ENCODE data around the gene PLEK. TPM values are rescaled to one million over a fixed set of nuclear protein-coding genes. Genes with fewer than 3 reads are reported as not detected.

Gene PLEK
- total RNA-seq, 1 donor = 0.36 TPM

GRCh38 chr2:68318914-68319397, 46.1 kb upstream of the PLEK start:
- H3K36me3 ChIP-seq (ENCODE audit: insufficient read depth, low read length) = peaks cover 19% of the 10 kb centered on the region
- no peaks in the 10 kb centered on the region for H3K27me3 ChIP-seq (ENCODE audit: insufficient read depth, low read length)
- no peak for TF ChIP-seq CTCF (IDR thresholded peaks at IDR 0.05; ENCODE audit: extremely low read depth, low read depth, low read length)
- H2AFZ ChIP-seq (ENCODE audit: low read length) = peak overlapping the region; percentile 82
- peaks cover 48% of the 10 kb centered on the region for H3K79me2 ChIP-seq (ENCODE audit: insufficient read depth, low read length)
- DNase-seq (ENCODE audit: insufficient read length, low spot score, missing footprints) = peak; percentile 56
- H3K4me3 ChIP-seq (ENCODE audit: insufficient read depth, low read length) = peak overlapping the region; percentile 85
- H3K9me3 ChIP-seq (ENCODE audit: low read depth, low read length) = no peaks in the 10 kb centered on the region
- H3K4me1 ChIP-seq (ENCODE audit: insufficient read depth, low read length) = peaks cover 15% of the 10 kb centered on the region
- peak overlapping the region; percentile 92 for H3K4me2 ChIP-seq (ENCODE audit: insufficient read depth, low read length)
- peak overlapping the region; percentile 49 for H3K27ac ChIP-seq (ENCODE audit: low read depth, low read length)
- no peaks in the 10 kb centered on the region for H4K20me1 ChIP-seq (ENCODE audit: insufficient read depth, low read length)

DNA sequence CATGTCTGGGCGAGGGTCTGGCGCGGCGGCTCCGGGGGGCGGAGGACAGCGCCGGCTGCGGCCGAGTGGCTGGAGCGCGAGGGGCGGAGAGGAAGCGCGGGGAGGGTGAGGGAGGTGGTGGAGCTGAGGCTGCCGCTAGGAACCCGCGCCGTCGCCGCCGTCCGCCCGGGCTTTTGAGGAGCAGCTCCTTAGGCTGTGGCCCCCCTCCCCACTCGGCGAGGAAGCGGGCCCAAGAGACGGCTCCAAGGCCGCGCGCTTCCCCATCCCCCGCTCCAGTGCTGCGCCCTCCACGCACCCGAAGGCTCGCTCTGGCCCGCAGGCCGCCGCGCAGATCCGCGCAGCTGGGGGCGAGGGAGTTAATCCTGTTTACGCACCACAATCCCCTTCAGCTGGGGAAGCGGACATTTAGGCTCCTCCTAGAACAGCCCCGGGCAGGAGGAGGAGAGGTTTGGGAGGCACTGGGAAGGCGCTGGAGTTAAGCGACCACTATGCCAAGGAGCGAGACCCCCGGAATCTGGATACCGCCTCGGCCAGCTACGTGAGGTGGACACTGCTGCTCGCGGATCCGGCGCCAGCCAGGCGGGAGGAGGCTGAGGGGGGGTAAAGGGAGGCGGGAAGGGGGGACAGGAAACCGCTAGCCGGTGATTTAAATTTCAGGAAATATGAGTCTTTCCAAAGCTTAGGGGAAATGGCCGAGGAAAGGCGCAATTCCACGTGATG, 45.5 kb upstream of the PLEK start, which contains the start of gene CNRIP1:
Gene CNRIP1, minus strand, starts transcription at position 552 of the 720 bp plus-strand sequence. Its CDS starts 549 bp downstream, at position 3.
- peaks cover 48% of the 10 kb centered on the region for H3K79me2 ChIP-seq (ENCODE audit: insufficient read depth, low read length)
- peak within 1 kb of the TSS; percentile 82 for H2AFZ ChIP-seq (ENCODE audit: low read length)
- peak within 1 kb of the TSS; percentile 85 for H3K4me3 ChIP-seq (ENCODE audit: insufficient read depth, low read length)
- peaks cover 19% of the 10 kb centered on the region for H3K36me3 ChIP-seq (ENCODE audit: insufficient read depth, low read length)
- TF ChIP-seq CTCF (IDR thresholded peaks at IDR 0.05; ENCODE audit: extremely low read depth, low read depth, low read length) = no peak
- no peaks in the 10 kb centered on the region for H4K20me1 ChIP-seq (ENCODE audit: insufficient read depth, low read length)
- peaks cover 15% of the 10 kb centered on the region for H3K4me1 ChIP-seq (ENCODE audit: insufficient read depth, low read length)
- H3K4me2 ChIP-seq (ENCODE audit: insufficient read depth, low read length) = peak within 1 kb of the TSS; percentile 92
- H3K27me3 ChIP-seq (ENCODE audit: insufficient read depth, low read length) = no peaks in the 10 kb centered on the region
- peak within 1 kb of the TSS; percentile 49 for H3K27ac ChIP-seq (ENCODE audit: low read depth, low read length)
- H3K9me3 ChIP-seq (ENCODE audit: low read depth, low read length) = no peaks in the 10 kb centered on the region
- peak; percentile 93 for DNase-seq (ENCODE audit: insufficient read length, low spot score, missing footprints)

- H3K4me1 ChIP-seq (ENCODE audit: insufficient read depth, low read length) = peaks cover 15% of the 10 kb centered on the region
- peaks cover 17% of the 10 kb centered on the region for H3K36me3 ChIP-seq (ENCODE audit: insufficient read depth, low read length)
- H3K27ac ChIP-seq (ENCODE audit: low read depth, low read length) = peak overlapping the region; percentile 49
- no peaks in the 10 kb centered on the region for H4K20me1 ChIP-seq (ENCODE audit: insufficient read depth, low read length)
- H3K4me3 ChIP-seq (ENCODE audit: insufficient read depth, low read length) = peak overlapping the region; percentile 85
- no peaks in the 10 kb centered on the region for H3K27me3 ChIP-seq (ENCODE audit: insufficient read depth, low read length)
- no peaks in the 10 kb centered on the region for H3K9me3 ChIP-seq (ENCODE audit: low read depth, low read length)
- TF ChIP-seq CTCF (IDR thresholded peaks at IDR 0.05; ENCODE audit: extremely low read depth, low read depth, low read length) = no peak
- H2AFZ ChIP-seq (ENCODE audit: low read length) = peak overlapping the region; percentile 82
- peak; percentile 52 for DNase-seq (ENCODE audit: insufficient read length, low spot score, missing footprints)
- H3K4me2 ChIP-seq (ENCODE audit: insufficient read depth, low read length) = peak overlapping the region; percentile 92
- H3K79me2 ChIP-seq (ENCODE audit: insufficient read depth, low read length) = peaks cover 47% of the 10 kb centered on the region
These were observed 44.9 kb upstream of the PLEK start for GRCh38 chr2:68320118-68320641.

DNA sequence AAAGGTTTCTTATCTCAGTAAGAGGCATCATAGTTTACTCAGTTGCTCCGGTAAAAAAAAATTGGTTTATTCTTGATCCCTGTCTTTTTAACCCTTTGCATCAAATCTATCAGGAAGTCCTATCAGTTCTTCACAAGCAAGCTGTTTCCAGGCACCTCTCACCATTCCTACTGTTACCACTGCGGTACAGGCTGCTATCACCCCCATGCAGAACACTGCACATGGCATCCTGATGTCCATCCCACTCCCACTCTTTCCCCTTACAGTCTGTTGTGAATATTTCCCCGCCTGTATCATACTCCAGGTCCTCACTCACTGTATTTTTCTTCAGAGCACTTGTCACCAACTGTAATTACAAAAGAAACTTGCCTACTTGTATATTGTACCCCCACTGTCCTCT, 40.0 kb upstream of the PLEK start:
- H3K79me2 ChIP-seq (ENCODE audit: insufficient read depth, low read length) = peaks cover 4% of the 10 kb centered on the region
- H3K4me1 ChIP-seq (ENCODE audit: insufficient read depth, low read length) = peaks cover 5% of the 10 kb centered on the region
- TF ChIP-seq CTCF (IDR thresholded peaks at IDR 0.05; ENCODE audit: extremely low read depth, low read depth, low read length) = no peak
- no peaks in the 10 kb centered on the region for H3K27me3 ChIP-seq (ENCODE audit: insufficient read depth, low read length)
- H2AFZ ChIP-seq (ENCODE audit: low read length) = no peak overlapping the region
- no peak overlapping the region for H3K27ac ChIP-seq (ENCODE audit: low read depth, low read length)
- no peaks in the 10 kb centered on the region for H4K20me1 ChIP-seq (ENCODE audit: insufficient read depth, low read length)
- H3K9me3 ChIP-seq (ENCODE audit: low read depth, low read length) = no peaks in the 10 kb centered on the region
- no peak overlapping the region for H3K4me3 ChIP-seq (ENCODE audit: insufficient read depth, low read length)
- no peak for DNase-seq (ENCODE audit: insufficient read length, low spot score, missing footprints)
- H3K36me3 ChIP-seq (ENCODE audit: insufficient read depth, low read length) = no peaks in the 10 kb centered on the region
- H3K4me2 ChIP-seq (ENCODE audit: insufficient read depth, low read length) = no peak overlapping the region
